Lower leg skin (tissue), 4 donors: ENCODE data around the gene BCAR3. TPM values are rescaled to one million over a fixed set of nuclear protein-coding genes. Genes with fewer than 3 reads are reported as not detected.

Experiments used
- DNase-seq, 2 donors: peaks; one replicate each; pipeline ENCODE4 v3.0.0-alpha.2; 2019; ENCODE audit warnings: low spot score in 2 of 2
- H3K4me3 ChIP-seq: fragments of 200-600 bp; sonication (generic); 2 replicates; pipeline ENCODE4 v1.5.1; 2017; ENCODE audit warnings: mild to moderate bottlenecking, low read depth; ENCODE audit not compliant: poor library complexity, severe bottlenecking
- CTCF ChIP-seq, 3 donors: fragments of 450-650 bp; IDR thresholded peaks; one replicate each; pipeline ENCODE4 v1.5.1; 2016; ENCODE audit warnings: antibody characterized with exemption in 3 of 3, mild to moderate bottlenecking in 3 of 3, moderate library complexity in 2 of 3
- POLR2A ChIP-seq, 2 donors: fragments of 450-650 bp; IDR thresholded peaks; one replicate each; pipeline ENCODE4 v1.6.1; 2016 to 2017; ENCODE audit warnings: antibody characterized with exemption in 2 of 2, mild to moderate bottlenecking in 1 of 2, moderate library complexity in 1 of 2
- WGBS, 2 donors: methylation state at CpG; one replicate each; pipeline ENCODE4 v1.1.5; 2018; 5-methylcytosine and 5-hydroxymethylcytosine counted together
- intact Hi-C: fragments of 100-400 bp; cut with DNase I; formaldehyde crosslinking; loops from one replicate; pipeline ENCODE4 v1.15.0; 2023; ENCODE audit warnings: low total_unique reads
- total RNA-seq, 4 donors: library from RNA; depleted of rRNA; stranded (reverse); fragments of >200 nt; gene quantifications; one replicate each; pipeline ENCODE4 v1.1.0, GENCODE V29; 2016

The BCAR3 gene
- total RNA-seq, 4 donors from 2014 or later, result 41.8 to 57.5 (median 45.8) TPM

GRCh38 chr1:93613898-93614297 is 67.7 kb downstream of the BCAR3 start:
- TF ChIP-seq POLR2A (IDR thresholded peaks at IDR 0.05), result no peak
- TF ChIP-seq CTCF (IDR thresholded peaks at IDR 0.05), result no peak
- DNase-seq, result peak in 1 of 2 donors; percentile 35
- no peak overlapping the region for H3K4me3 ChIP-seq
- intact Hi-C loops, result loop anchor here (10.0 kb wide), 1 partner anchor 169 kb away; the partner anchor contains the start of gene FNBP1L
- WGBS, 2 donors, result 52 to 56% methylated on average over 11 of the region's 11 CpGs

GRCh38 chr1:93612510-93612909 is 69.1 kb downstream of the BCAR3 start:
- intact Hi-C loops, result loop anchor here (10.0 kb wide), 1 partner anchor 168 kb away; the partner anchor contains the start of gene FNBP1L
- peak in 1 of 2 donors; percentile 53 for DNase-seq
- no peak overlapping the region for H3K4me3 ChIP-seq
- TF ChIP-seq POLR2A (IDR thresholded peaks at IDR 0.05) (no peak), CTCF (IDR thresholded peaks at IDR 0.05) (no peak)
- 62 to 68% methylated on average over 3 of the region's 3 CpGs for WGBS, 2 donors

DNA sequence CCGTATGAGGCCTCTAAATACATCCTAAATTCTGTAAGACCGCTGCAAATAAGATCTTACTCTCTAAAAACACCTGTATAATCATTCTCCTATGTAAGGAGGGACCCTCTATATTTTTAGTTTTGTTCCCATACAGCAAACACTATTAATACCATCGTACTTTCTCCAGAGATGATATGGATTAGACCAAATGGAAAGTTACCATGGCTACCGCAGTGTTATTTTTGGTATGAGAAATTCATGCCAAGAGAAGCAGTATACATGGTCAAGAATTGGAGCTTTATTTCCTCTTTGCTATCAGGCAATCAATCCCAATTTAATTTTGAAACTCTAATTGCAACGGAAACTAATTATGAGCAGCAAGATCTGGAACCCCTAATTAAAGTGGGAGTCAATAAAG is 70.0 kb downstream of the BCAR3 start:
- TF ChIP-seq POLR2A (IDR thresholded peaks at IDR 0.05) (no peak), CTCF (IDR thresholded peaks at IDR 0.05) (no peak)
- no peak overlapping the region for H3K4me3 ChIP-seq
- no peak for DNase-seq
- WGBS, 2 donors, result 79 to 90% methylated on average over 5 of the region's 5 CpGs
- intact Hi-C loops, result loop anchor here (10.0 kb wide), 1 partner anchor 167 kb away; the partner anchor contains the start of gene FNBP1L

- no peak overlapping the region for H3K4me3 ChIP-seq
- TF ChIP-seq CTCF (IDR thresholded peaks at IDR 0.05), result no peak
- no peak for TF ChIP-seq POLR2A (IDR thresholded peaks at IDR 0.05)
- DNase-seq, result no peak
- WGBS, 2 donors, result 87 to 92% methylated on average over 8 of the region's 8 CpGs
- intact Hi-C loops, result loop anchor here (10.0 kb wide), 1 partner anchor 1855 kb away; no protein-coding TSS in a partner anchor
Observed at GRCh38 chr1:93609536-93609935, 72.1 kb downstream of the BCAR3 start.

DNA sequence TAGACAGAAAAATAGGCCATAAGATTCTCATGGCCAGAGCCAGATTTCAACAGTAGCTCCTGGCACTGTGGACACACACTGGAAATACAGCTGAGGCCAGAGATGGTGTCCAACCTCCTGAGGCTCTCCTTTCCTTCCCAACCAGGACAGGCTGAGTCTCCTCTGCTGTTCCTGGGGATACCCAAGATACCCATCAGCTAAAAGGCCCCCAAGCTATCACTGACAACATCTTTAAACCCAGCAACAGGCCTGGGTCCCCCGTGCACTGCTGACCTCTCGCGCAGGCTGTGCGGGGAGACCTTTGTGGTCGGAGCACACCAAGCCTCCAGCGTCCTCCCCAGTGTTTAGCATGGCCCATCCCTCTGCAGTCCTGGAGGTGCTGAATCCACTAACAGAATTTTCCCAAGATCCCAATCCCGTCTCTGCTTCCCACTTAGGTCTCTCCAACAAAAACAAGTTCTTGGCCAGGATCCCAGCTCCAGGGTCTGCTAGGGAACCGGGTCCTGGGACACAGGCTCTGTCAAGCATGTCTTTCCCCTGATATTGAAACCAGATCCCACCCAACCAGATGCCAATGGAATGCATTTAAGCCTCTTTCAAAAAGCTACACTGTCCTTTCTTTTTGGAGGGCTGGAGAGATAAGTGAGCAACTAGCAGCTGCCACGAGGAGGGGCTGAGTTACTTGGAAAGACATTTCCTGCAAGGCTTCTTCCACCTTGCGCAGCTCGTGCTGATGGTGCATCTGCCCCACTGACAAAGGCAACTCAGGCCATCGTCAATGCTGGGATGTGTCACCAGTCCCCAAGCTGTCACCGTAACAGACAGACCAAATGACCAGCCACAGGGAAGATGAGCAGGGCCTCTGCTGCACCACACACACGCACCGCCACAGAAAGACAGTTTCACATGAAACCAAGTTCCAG is 73.2 kb downstream of the BCAR3 start:
- no peak overlapping the region for H3K4me3 ChIP-seq
- intact Hi-C loops, result loop anchor here (10.0 kb wide), 1 partner anchor 1856 kb away; no protein-coding TSS in a partner anchor
- TF ChIP-seq POLR2A (IDR thresholded peaks at IDR 0.05) (no peak), CTCF (IDR thresholded peaks at IDR 0.05) (no peak)
- WGBS, 2 donors, result 71 to 74% methylated on average over 15 of the region's 15 CpGs
- peak in 1 of 2 donors; percentile 75 for DNase-seq
